Right atrium auricular region (tissue), 2 donors: Measurements from ENCODE around the gene SPTAN1. TPM values are rescaled to one million over a fixed set of nuclear protein-coding genes. Genes with fewer than 3 reads are reported as not detected.
A peak's percentile ranks its signal among the peaks of the same experiment; 100 is the strongest.

ENCODE experiments used
- DNase-seq: peaks from one replicate; pipeline ENCODE4 v3.0.0-alpha.2; 2019; ENCODE audit warnings: low spot score
- H3K27ac ChIP-seq, 2 donors: fragments of 200-600 bp; sonication (generic); 1 replicate in 1 of 2; 2 replicates in 1 of 2; pipeline ENCODE4 v1.5.1; 2016 to 2019
- H3K27me3 ChIP-seq, 2 donors: fragments of 200-600 bp; sonication (generic); one replicate each; pipeline versions ENCODE4 v1.5.1 to v1.6.0; 2017 to 2019
- H3K36me3 ChIP-seq: fragments of 200-600 bp; sonication (generic); one replicate; pipeline ENCODE4 v1.5.1; 2016
- H3K4me1 ChIP-seq, 2 donors: fragments of 200-600 bp; sonication (generic); one replicate each; pipeline versions ENCODE4 v1.5.1 to v1.6.0; 2017 to 2019
- H3K4me3 ChIP-seq, 2 donors: fragments of 200-600 bp; sonication (generic); 1 replicate in 1 of 2; 2 replicates in 1 of 2; pipeline ENCODE4 v1.5.1; 2017 to 2019; ENCODE audit warnings: mild to moderate bottlenecking in 1 of 2, moderate library complexity in 1 of 2
- H3K9me3 ChIP-seq, 2 donors: fragments of 200-600 bp; sonication (generic); one replicate each; pipeline ENCODE4 v1.5.1; 2019
- total RNA-seq, 2 donors: library from RNA; depleted of rRNA; stranded (reverse); fragments of >200 nt; gene quantifications; one replicate each; pipeline ENCODE4 v1.1.0, GENCODE V29; 2016
- TF ChIP-seq, protein P1 (sequence below), 2 donors: fragments of 200-600 bp; sonication (generic); IDR thresholded peaks; one replicate each; pipeline ENCODE4 v1.5.1; 2019; ENCODE audit warnings: antibody characterized with exemption in 2 of 2

The SPTAN1 gene
- total RNA-seq, 2 donors from 2014 or later: 233 to 270 TPM

DNA sequence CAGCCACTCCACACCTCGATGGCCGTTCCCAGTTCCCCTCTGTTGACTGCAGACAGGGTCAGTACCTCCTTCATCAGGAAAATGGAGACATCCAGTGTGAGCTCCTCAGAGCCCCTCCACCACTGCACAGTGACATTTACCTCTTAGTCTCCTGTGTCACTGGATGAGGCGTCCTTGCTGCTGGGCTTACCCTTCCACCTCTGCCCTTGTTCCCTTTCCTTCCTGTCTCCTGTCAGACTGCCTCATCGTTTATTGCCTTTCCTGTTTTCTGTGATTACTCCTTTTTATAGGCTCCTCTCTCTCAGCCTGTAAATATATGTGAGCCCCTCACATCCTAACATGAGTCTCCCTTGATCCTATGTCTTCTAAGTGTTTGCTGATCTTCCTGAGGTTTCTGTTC, 23.2 kb upstream of the SPTAN1 start:
- Histone ChIP-seq H3K36me3 (peaks cover 80% of the 10 kb centered on the region), H3K27me3 (no peaks in the 10 kb centered on the region), H3K9me3 (no peaks in the 10 kb centered on the region), H3K4me1 (no peaks in the 10 kb centered on the region), H3K27ac (no peak overlapping the region), H3K4me3 (no peak overlapping the region)
- TF ChIP-seq, protein P1, sequence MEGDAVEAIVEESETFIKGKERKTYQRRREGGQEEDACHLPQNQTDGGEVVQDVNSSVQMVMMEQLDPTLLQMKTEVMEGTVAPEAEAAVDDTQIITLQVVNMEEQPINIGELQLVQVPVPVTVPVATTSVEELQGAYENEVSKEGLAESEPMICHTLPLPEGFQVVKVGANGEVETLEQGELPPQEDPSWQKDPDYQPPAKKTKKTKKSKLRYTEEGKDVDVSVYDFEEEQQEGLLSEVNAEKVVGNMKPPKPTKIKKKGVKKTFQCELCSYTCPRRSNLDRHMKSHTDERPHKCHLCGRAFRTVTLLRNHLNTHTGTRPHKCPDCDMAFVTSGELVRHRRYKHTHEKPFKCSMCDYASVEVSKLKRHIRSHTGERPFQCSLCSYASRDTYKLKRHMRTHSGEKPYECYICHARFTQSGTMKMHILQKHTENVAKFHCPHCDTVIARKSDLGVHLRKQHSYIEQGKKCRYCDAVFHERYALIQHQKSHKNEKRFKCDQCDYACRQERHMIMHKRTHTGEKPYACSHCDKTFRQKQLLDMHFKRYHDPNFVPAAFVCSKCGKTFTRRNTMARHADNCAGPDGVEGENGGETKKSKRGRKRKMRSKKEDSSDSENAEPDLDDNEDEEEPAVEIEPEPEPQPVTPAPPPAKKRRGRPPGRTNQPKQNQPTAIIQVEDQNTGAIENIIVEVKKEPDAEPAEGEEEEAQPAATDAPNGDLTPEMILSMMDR (IDR thresholded peaks at IDR 0.05): no peak
- no peak for DNase-seq

GRCh38 chr9:128532581-128532980, 19.8 kb upstream of the SPTAN1 start:
- H3K27me3 ChIP-seq: no peaks in the 10 kb centered on the region
- no peaks in the 10 kb centered on the region for H3K4me1 ChIP-seq
- no peaks in the 10 kb centered on the region for H3K9me3 ChIP-seq
- no peak overlapping the region for H3K27ac ChIP-seq
- TF ChIP-seq, protein P1 (IDR thresholded peaks at IDR 0.05): no peak
- peaks cover 68% of the 10 kb centered on the region for H3K36me3 ChIP-seq
- H3K4me3 ChIP-seq: no peak overlapping the region
- DNase-seq: no peak

GRCh38 chr9:128540634-128541360, 11.6 kb upstream of the SPTAN1 start:
- peaks cover 3 to 5% of the 10 kb centered on the region in 2 donors for H3K4me1 ChIP-seq
- H3K36me3 ChIP-seq: peaks cover 56% of the 10 kb centered on the region
- DNase-seq: no peak
- peak overlapping the region in 1 of 2 donors; percentile 27 for H3K27ac ChIP-seq
- no peaks in the 10 kb centered on the region for H3K27me3 ChIP-seq
- no peak overlapping the region for H3K4me3 ChIP-seq
- H3K9me3 ChIP-seq: no peaks in the 10 kb centered on the region
- TF ChIP-seq, protein P1 (IDR thresholded peaks at IDR 0.05): no peak

DNA sequence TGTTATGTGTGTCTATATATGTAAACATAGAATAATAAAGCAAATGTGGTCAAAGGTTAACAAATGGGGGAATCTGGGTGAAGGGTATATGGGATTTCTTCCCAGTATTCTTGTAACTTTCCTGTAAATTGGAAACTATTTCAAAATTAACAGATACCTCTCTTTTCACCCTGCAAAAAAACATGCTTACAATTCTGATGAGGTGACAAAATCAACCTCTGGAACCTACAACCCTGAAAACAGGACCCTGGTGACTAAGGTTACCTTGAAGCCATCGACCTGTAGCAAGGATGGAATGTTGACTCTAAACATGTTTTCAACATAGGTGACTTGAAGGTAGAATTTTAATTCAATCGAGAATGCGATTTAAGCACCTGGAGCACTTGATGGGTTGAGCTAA, 5.9 kb upstream of the SPTAN1 start:
- Histone ChIP-seq H3K27me3 (no peaks in the 10 kb centered on the region), H3K36me3 (peaks cover 4% of the 10 kb centered on the region), H3K9me3 (no peaks in the 10 kb centered on the region), H3K4me3 (no peak overlapping the region), H3K27ac (no peak overlapping the region), H3K4me1 (peaks cover 0 to 29% of the 10 kb centered on the region in 2 donors)
- DNase-seq: no peak
- TF ChIP-seq, protein P1 (IDR thresholded peaks at IDR 0.05): no peak

DNA sequence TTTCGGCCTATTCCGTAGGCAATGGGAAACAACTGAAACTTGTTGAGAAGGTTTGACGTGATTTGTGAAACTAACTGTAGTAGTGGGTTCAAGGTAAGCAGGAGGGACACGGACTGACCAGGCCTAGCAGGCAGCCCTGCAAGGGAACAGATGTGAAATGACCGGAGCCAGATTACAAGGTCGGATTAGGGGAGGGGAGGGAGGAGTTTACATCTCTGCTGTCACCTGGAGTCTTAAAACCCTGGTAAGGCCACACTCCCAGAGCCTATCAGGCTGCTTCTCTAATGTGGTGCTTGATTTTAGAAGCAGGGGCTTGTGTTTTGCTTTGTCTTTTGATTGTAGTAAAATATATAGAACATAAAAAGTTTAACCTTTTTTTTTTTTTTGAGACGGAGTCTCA, 3.5 kb upstream of the SPTAN1 start:
- DNase-seq: no peak
- Histone ChIP-seq H3K36me3 (no peaks in the 10 kb centered on the region), H3K27me3 (no peaks in the 10 kb centered on the region), H3K9me3 (no peaks in the 10 kb centered on the region), H3K4me1 (peaks cover 0 to 37% of the 10 kb centered on the region in 2 donors), H3K4me3 (no peak overlapping the region), H3K27ac (peak overlapping the region; percentile 99)
- TF ChIP-seq, protein P1 (IDR thresholded peaks at IDR 0.05): no peak

DNA sequence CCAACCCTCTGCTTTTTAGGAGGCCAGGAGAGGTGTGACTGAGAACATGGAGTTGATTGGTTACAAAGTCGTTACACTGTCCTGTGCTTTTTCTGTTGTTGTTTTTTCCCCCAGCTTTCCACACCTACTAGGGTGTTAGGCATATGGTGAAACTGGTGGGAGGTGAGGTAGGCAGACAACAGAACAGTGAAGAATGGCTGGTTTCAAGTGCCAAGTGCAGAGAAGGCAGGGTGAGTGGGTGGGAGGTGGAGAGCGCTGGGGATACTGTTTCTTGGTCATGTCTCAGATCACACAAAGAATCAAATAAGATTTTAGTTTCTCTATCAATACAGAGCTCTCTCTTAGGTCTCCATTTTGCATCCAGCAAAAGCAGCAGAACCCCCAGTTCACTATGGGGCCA, 2.2 kb upstream of the SPTAN1 start:
- no peak for DNase-seq
- Histone ChIP-seq H3K4me1 (peaks cover 0 to 51% of the 10 kb centered on the region in 2 donors), H3K9me3 (no peaks in the 10 kb centered on the region), H3K27ac (peak overlapping the region; percentile 99), H3K4me3 (no peak overlapping the region), H3K36me3 (no peaks in the 10 kb centered on the region), H3K27me3 (no peaks in the 10 kb centered on the region)
- TF ChIP-seq, protein P1 (IDR thresholded peaks at IDR 0.05): no peak
